ENCODE data around the gene COL18A1. TPM values are rescaled to one million over a fixed set of nuclear protein-coding genes. Genes with fewer than 3 reads are reported as not detected.

The COL18A1 gene
- total and polyA plus RNA-seq, 10 donors = 35.0 to 208 (median 86.4) TPM

DNA sequence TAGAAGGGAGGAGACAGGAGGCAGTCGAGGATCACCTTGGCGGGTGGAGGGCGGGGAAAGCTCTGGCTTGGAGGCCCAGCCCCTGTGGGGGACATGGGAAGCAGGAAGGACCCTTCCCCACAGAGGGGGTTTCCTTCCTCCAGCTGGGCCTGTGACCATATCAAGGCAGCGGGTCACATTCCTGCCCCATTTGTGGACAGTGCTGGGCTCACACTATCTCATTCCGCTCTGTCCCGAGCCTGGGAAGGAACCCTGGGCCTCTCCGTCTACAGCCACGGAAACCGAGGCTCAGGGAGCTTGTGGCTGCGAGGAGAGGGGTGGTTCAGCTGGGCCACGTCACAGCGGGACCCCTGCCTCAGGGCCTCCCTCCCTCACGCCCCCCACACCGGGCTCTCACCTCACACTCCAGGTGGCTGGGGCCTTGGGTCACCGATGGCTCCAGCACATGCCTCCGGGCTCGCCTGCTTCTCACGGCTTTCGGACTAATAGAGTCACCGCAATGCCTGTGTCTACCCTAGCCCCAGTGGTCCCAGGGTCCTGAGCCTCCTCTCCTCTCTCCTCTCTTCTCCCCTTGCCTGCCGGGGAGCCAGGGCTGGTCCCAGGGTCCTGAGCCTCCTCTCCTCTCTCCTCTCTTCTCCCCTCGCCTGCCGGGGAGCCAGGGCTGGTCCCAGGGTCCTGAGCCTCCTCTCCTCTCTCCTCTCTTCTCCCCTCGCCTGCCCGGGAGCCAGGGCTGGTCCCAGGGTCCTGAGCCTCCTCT lies 80.9 kb downstream of the COL18A1 start:
- intact Hi-C loops (cut with DNase I; ENCODE audit: low total_unique reads) = no loop called here
- Histone ChIP-seq H3K4me1 (peaks cover 0 to 54% (median 17%) of the 10 kb centered on the region in 6 donors), H3K4me3 (no peak overlapping the region), H3K36me3 (peaks cover 0 to 45% (median 0%) of the 10 kb centered on the region in 6 donors), H3K27ac (no peak overlapping the region), H3K27me3 (replicated peaks in 1 of 7) (no peaks in the 10 kb centered on the region), H3K9me3 (no peaks in the 10 kb centered on the region)
- no peak for DNase-seq
- 86 to 95% (median 91%) methylated on average over 19 to 25 of the region's 25 CpGs for WGBS, 5 donors
- TF ChIP-seq POLR2AphosphoS5 (IDR thresholded peaks at IDR 0.05) (peak in 2 of 3 donors; percentile 14 to 29), POLR2A (IDR thresholded peaks at IDR 0.05) (no peak)
- TF ChIP-seq, protein P1, sequence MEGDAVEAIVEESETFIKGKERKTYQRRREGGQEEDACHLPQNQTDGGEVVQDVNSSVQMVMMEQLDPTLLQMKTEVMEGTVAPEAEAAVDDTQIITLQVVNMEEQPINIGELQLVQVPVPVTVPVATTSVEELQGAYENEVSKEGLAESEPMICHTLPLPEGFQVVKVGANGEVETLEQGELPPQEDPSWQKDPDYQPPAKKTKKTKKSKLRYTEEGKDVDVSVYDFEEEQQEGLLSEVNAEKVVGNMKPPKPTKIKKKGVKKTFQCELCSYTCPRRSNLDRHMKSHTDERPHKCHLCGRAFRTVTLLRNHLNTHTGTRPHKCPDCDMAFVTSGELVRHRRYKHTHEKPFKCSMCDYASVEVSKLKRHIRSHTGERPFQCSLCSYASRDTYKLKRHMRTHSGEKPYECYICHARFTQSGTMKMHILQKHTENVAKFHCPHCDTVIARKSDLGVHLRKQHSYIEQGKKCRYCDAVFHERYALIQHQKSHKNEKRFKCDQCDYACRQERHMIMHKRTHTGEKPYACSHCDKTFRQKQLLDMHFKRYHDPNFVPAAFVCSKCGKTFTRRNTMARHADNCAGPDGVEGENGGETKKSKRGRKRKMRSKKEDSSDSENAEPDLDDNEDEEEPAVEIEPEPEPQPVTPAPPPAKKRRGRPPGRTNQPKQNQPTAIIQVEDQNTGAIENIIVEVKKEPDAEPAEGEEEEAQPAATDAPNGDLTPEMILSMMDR (IDR thresholded peaks at IDR 0.05 in 8 of 11, conservative IDR thresholded peaks at IDR 0.05 in 3 of 11) = no peak

DNA sequence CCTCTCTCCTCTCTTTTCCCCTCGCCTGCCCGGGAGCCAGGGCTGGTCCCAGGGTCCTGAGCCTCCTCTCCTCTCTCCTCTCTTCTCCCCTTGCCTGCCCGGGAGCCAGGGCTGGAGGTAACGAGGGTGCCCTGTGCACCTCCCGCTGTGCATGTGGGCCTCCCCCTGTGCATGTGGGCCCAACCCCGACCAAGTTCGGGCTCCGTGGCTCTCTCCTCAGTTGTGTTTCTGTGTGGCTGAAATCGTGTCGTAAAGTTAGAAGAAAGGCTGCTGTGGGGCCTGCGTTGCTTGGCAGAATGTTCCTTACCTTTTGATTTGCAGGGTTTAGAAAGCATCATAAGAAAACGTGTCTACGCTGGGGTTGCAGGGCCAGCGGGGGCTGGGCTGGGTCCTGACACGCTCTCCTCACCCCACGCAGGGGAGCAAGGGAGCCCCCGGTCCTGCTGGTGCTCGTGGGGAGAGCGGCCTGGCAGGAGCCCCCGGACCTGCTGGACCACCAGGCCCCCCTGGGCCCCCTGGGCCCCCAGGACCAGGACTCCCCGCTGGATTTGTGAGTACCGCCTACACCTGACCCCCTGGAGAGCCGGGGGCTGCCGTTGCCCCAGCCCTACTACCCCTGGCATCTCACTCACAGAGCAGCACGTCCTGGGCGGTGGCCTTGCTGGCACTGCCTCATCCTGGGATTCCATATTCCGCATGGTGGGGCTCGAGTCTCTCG lies 81.6 kb downstream of the COL18A1 start:
- H3K4me1 ChIP-seq = peaks cover 0 to 49% (median 17%) of the 10 kb centered on the region in 6 donors
- intact Hi-C loops (cut with DNase I; ENCODE audit: low total_unique reads) = no loop called here
- 86 to 95% (median 92%) methylated on average over 19 to 29 of the region's 29 CpGs for WGBS, 5 donors
- TF ChIP-seq, protein P1 (IDR thresholded peaks at IDR 0.05 in 8 of 11, conservative IDR thresholded peaks at IDR 0.05 in 3 of 11) = no peak
- H3K36me3 ChIP-seq = peaks cover 0 to 45% (median 0%) of the 10 kb centered on the region in 6 donors
- H3K27me3 ChIP-seq (replicated peaks in 1 of 7) = no peaks in the 10 kb centered on the region
- DNase-seq = no peak
- no peak overlapping the region for H3K4me3 ChIP-seq
- H3K27ac ChIP-seq = no peak overlapping the region
- no peaks in the 10 kb centered on the region for H3K9me3 ChIP-seq

- WGBS, 5 donors = 88 to 94% (median 94%) methylated on average over 15 to 33 of the region's 33 CpGs
- peaks cover 0 to 45% (median 0%) of the 10 kb centered on the region in 6 donors for H3K36me3 ChIP-seq
- no peak overlapping the region for H3K27ac ChIP-seq
- no peak overlapping the region for H3K4me3 ChIP-seq
- H3K27me3 ChIP-seq (replicated peaks in 1 of 7) = no peaks in the 10 kb centered on the region
- no peaks in the 10 kb centered on the region for H3K9me3 ChIP-seq
- TF ChIP-seq POLR2AphosphoS5 (IDR thresholded peaks at IDR 0.05) (no peak), POLR2A (IDR thresholded peaks at IDR 0.05) (no peak)
- TF ChIP-seq, protein P1 (IDR thresholded peaks at IDR 0.05 in 8 of 11, conservative IDR thresholded peaks at IDR 0.05 in 3 of 11) = no peak
- peaks cover 0 to 42% (median 13%) of the 10 kb centered on the region in 6 donors for H3K4me1 ChIP-seq
- intact Hi-C loops (cut with DNase I; ENCODE audit: low total_unique reads) = no loop called here
- no peak for DNase-seq
Observed at GRCh38 chr21:45487161-45487806, 82.3 kb downstream of the COL18A1 start.

Measured in spleen (tissue), 11 donors.